Tibial nerve (tissue), 3 donors: Measurements from ENCODE around the gene IL17RD.

Source experiments
- POLR2A ChIP-seq, 2 donors: fragments of 450-650 bp; IDR thresholded peaks; one replicate each; pipeline ENCODE4 v1.6.1; 2017; ENCODE audit warnings: antibody characterized with exemption in 2 of 2, mild to moderate bottlenecking in 2 of 2, moderate library complexity in 2 of 2
- TF ChIP-seq, protein P1 (sequence below), 5 experiments: fragments of 200-600 bp in 3 of 5; fragments of 450-650 bp in 2 of 5; sonication (generic) in 3 of 5; IDR thresholded peaks; one replicate each; pipeline ENCODE4 v1.5.1; 2016 to 2019; ENCODE audit warnings: antibody characterized with exemption in 5 of 5, mild to moderate bottlenecking in 3 of 5, moderate library complexity in 2 of 5

DNA sequence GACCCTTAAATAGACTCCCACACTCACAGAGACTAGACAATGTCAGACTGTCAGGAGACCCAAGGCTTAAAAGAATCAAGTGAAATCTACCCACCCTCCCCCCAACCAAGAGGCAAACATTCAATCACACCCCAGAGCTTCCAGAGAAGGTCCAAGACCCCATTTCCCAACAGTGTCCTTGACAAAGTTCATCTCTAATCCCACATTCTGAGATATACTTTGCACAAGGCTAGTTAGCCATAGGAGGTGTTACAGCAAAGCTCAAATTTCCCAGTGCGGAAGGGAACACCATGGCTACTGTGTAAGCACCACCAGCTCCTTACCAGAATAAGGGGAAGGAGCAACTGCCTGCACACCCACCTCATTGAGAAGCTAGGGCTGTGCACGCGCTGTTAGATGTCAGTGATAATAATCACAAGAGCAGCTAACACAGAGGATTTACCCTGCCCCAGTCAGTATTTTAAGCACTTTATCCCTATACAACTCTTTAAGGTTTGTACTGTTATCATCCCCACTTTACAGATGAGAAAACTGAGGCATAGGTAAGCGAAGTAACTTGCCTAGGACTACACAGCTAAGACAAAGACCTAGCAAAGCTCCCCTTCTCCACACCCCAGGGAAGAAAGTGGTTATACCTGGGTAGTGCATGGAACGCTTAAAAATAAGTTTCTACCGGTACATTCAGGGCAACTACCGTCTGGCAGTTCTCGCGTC, 87.4 kb downstream of the IL17RD start:
- TF ChIP-seq, protein P1, sequence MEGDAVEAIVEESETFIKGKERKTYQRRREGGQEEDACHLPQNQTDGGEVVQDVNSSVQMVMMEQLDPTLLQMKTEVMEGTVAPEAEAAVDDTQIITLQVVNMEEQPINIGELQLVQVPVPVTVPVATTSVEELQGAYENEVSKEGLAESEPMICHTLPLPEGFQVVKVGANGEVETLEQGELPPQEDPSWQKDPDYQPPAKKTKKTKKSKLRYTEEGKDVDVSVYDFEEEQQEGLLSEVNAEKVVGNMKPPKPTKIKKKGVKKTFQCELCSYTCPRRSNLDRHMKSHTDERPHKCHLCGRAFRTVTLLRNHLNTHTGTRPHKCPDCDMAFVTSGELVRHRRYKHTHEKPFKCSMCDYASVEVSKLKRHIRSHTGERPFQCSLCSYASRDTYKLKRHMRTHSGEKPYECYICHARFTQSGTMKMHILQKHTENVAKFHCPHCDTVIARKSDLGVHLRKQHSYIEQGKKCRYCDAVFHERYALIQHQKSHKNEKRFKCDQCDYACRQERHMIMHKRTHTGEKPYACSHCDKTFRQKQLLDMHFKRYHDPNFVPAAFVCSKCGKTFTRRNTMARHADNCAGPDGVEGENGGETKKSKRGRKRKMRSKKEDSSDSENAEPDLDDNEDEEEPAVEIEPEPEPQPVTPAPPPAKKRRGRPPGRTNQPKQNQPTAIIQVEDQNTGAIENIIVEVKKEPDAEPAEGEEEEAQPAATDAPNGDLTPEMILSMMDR (IDR thresholded peaks at IDR 0.05): no peak
- no peak for TF ChIP-seq POLR2A (IDR thresholded peaks at IDR 0.05)
